Liver (tissue), 9 donors: Measurements from ENCODE around the gene TTC33. TPM values are rescaled to one million over a fixed set of nuclear protein-coding genes. Genes with fewer than 3 reads are reported as not detected.

Experiments used
- DNase-seq: peaks from one replicate; pipeline ENCODE4 v3.0.0-alpha.2; 2017; ENCODE audit warnings: low spot score
- H3K27ac ChIP-seq, 2 donors: one replicate each; pipeline ENCODE4 v1.7.0; 2013; ENCODE audit warnings: inconsistent platforms in 2 of 2, low read length in 2 of 2, control low read depth in 1 of 2, low read depth in 1 of 2, mild to moderate bottlenecking in 1 of 2
- H3K27me3 ChIP-seq, 4 donors: one replicate each; pipeline versions ENCODE4 v1.6.1 to v1.7.0; 2013; ENCODE audit warnings: low read length in 3 of 4, inconsistent platforms in 1 of 4, mild to moderate bottlenecking in 1 of 4, moderate library complexity in 1 of 4; ENCODE audit not compliant: control insufficient read depth in 4 of 4, insufficient read depth in 4 of 4
- H3K36me3 ChIP-seq, 4 donors: one replicate each; pipeline versions ENCODE4 v1.6.1 to v1.7.0; 2013; ENCODE audit warnings: low read length in 3 of 4, mild to moderate bottlenecking in 3 of 4, low read depth in 1 of 4, moderate library complexity in 1 of 4; ENCODE audit not compliant: control insufficient read depth in 4 of 4, insufficient read depth in 3 of 4
- H3K4me1 ChIP-seq, 4 donors: one replicate each; pipeline versions ENCODE4 v1.6.1 to v1.7.0; 2013; ENCODE audit warnings: low read length in 3 of 4, mild to moderate bottlenecking in 3 of 4, moderate library complexity in 1 of 4; ENCODE audit not compliant: control insufficient read depth in 4 of 4, insufficient read depth in 4 of 4
- H3K4me3 ChIP-seq, 3 donors: one replicate each; pipeline versions ENCODE4 v1.6.1 to v1.7.0; 2013; ENCODE audit warnings: low read length in 3 of 3, control low read depth in 1 of 3, low read depth in 1 of 3, mild to moderate bottlenecking in 1 of 3
- H3K9ac ChIP-seq, 2 donors: one replicate each; pipeline ENCODE4 v1.7.0; 2013; ENCODE audit warnings: low read length in 2 of 2, mild to moderate bottlenecking in 2 of 2, moderate library complexity in 2 of 2, control low read depth in 1 of 2, low read depth in 1 of 2
- H3K9me3 ChIP-seq, 4 donors: one replicate each; pipeline versions ENCODE4 v1.6.1 to v1.7.0; 2013; ENCODE audit warnings: low read length in 3 of 4; ENCODE audit not compliant: control insufficient read depth in 4 of 4
- CTCF ChIP-seq: fragments of 150-350 bp; IDR thresholded peaks from 2 replicates; pipeline ENCODE4 v1.5.1; 2017; ENCODE audit warnings: improper control_type of control experiment, low read depth, low read length; ENCODE audit not compliant: missing input control
- EGR1 ChIP-seq, 2 donors: IDR thresholded peaks; 2 replicates each; pipeline ENCODE4 v1.6.1; 2016 to 2018; ENCODE audit warnings: antibody characterized with exemption in 2 of 2, low read depth in 2 of 2
- HNF4A ChIP-seq, 2 donors: conservative IDR thresholded peaks; 2 replicates each; pipeline ENCODE4 v1.6.1; 2016; ENCODE audit warnings: antibody characterized with exemption in 2 of 2, mild to moderate bottlenecking in 2 of 2
- HNF4G ChIP-seq: IDR thresholded peaks from 2 replicates; pipeline ENCODE4 v1.6.1; 2016; ENCODE audit warnings: antibody characterized with exemption
- JUND ChIP-seq, 2 donors: IDR thresholded peaks; 2 replicates each; pipeline ENCODE4 v1.6.1; 2016; ENCODE audit warnings: antibody characterized with exemption in 2 of 2
- NR2F2 ChIP-seq: IDR thresholded peaks from 2 replicates; pipeline ENCODE4 v1.6.1; 2016; ENCODE audit warnings: antibody characterized with exemption
- RAD21 ChIP-seq, 2 donors: IDR thresholded peaks; 2 replicates each; pipeline ENCODE4 v1.6.1; 2016; ENCODE audit warnings: antibody characterized with exemption in 2 of 2, mild to moderate bottlenecking in 2 of 2
- REST ChIP-seq: IDR thresholded peaks from 2 replicates; pipeline ENCODE4 v1.6.1; 2016; ENCODE audit warnings: antibody characterized with exemption, mild to moderate bottlenecking
- RXRA ChIP-seq, 2 donors: IDR thresholded peaks; 2 replicates each; pipeline ENCODE4 v1.6.1; 2017 to 2018; ENCODE audit warnings: antibody characterized with exemption in 2 of 2, mild to moderate bottlenecking in 1 of 2
- TAF1 ChIP-seq: conservative IDR thresholded peaks from 2 replicates; pipeline ENCODE4 v1.6.1; 2016; ENCODE audit warnings: antibody characterized with exemption, mild to moderate bottlenecking
- WGBS: extraction: QIAGEN DNeasy Blood & Tissue Kit; methylation state at CpG from one replicate; pipeline ENCODE4 v1.1.7; 2013; 5-methylcytosine and 5-hydroxymethylcytosine counted together
- polyA plus RNA-seq, 2 donors: library from polyadenylated mRNA; stranded (reverse) in 1 of 2; unstranded in 1 of 2; fragments of 200-250 nt in 1 of 2; fragments of >200 nt in 1 of 2; fragmentation: Nextera tagmentation in 1 of 2; extraction: Ambion mirVana in 1 of 2; gene quantifications; one replicate each; pipeline versions ENCODE4 v1.2.1 to v1.2.3, GENCODE V29; 2013 to 2015
- total RNA-seq, 2 donors: library from RNA; depleted of rRNA; stranded (reverse); fragments of >200 nt; gene quantifications; one replicate each; pipeline ENCODE4 v1.2.3, GENCODE V29; 2014
- TF ChIP-seq, protein P1 (sequence below): IDR thresholded peaks from 2 replicates; pipeline ENCODE4 v1.6.1; 2016; ENCODE audit warnings: antibody characterized with exemption
- TF ChIP-seq, protein P2 (sequence below): IDR thresholded peaks from 2 replicates; pipeline ENCODE4 v1.6.1; 2016; ENCODE audit warnings: antibody characterized with exemption
- donor health status: healthy.
- donor health status: healthy.
- donor health status: healthy.
- donor health status: healthy.
- donor health status: healthy.

Gene TTC33
- total and polyA plus RNA-seq, 4 donors, result 4.3 to 12.0 (median 7.6) TPM

- H3K9ac ChIP-seq, result no peak overlapping the region
- H3K36me3 ChIP-seq, result no peaks in the 10 kb centered on the region
- 80% methylated on average over 4 of the region's 4 CpGs for WGBS
- no peaks in the 10 kb centered on the region for H3K9me3 ChIP-seq
- peaks cover 0 to under 1% (median 0%) of the 10 kb centered on the region in 4 donors for H3K4me1 ChIP-seq
- no peak overlapping the region for H3K27ac ChIP-seq
- no peak for TF ChIP-seq JUND (IDR thresholded peaks at IDR 0.05)
- TF ChIP-seq HNF4G, result no peak
- TF ChIP-seq, protein P1, sequence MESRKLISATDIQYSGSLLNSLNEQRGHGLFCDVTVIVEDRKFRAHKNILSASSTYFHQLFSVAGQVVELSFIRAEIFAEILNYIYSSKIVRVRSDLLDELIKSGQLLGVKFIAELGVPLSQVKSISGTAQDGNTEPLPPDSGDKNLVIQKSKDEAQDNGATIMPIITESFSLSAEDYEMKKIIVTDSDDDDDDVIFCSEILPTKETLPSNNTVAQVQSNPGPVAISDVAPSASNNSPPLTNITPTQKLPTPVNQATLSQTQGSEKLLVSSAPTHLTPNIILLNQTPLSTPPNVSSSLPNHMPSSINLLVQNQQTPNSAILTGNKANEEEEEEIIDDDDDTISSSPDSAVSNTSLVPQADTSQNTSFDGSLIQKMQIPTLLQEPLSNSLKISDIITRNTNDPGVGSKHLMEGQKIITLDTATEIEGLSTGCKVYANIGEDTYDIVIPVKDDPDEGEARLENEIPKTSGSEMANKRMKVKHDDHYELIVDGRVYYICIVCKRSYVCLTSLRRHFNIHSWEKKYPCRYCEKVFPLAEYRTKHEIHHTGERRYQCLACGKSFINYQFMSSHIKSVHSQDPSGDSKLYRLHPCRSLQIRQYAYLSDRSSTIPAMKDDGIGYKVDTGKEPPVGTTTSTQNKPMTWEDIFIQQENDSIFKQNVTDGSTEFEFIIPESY, result no peak
- TF ChIP-seq RXRA (IDR thresholded peaks at IDR 0.05), result no peak
- TF ChIP-seq CTCF, result no peak
- TF ChIP-seq, protein P2, sequence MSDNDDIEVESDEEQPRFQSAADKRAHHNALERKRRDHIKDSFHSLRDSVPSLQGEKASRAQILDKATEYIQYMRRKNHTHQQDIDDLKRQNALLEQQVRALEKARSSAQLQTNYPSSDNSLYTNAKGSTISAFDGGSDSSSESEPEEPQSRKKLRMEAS, result no peak
- no peak for TF ChIP-seq NR2F2
- no peak for TF ChIP-seq TAF1
- TF ChIP-seq RAD21 (IDR thresholded peaks at IDR 0.05), result no peak
- no peak for DNase-seq
- H3K4me3 ChIP-seq, result no peak overlapping the region
- H3K27me3 ChIP-seq, result no peaks in the 10 kb centered on the region
These were observed 240.3 kb downstream of the TTC33 start for GRCh38 chr5:40515476-40515875.

GRCh38 chr5:40514976-40515375 is 240.8 kb downstream of the TTC33 start:
- H3K4me1 ChIP-seq, result no peaks in the 10 kb centered on the region
- H3K9me3 ChIP-seq, result no peaks in the 10 kb centered on the region
- no peak for DNase-seq
- no peak overlapping the region for H3K27ac ChIP-seq
- TF ChIP-seq JUND (IDR thresholded peaks at IDR 0.05) (no peak), HNF4G (no peak)
- WGBS, result 78% methylated on average over 5 of the region's 5 CpGs
- H3K9ac ChIP-seq, result no peak overlapping the region
- no peaks in the 10 kb centered on the region for H3K27me3 ChIP-seq
- H3K4me3 ChIP-seq, result no peak overlapping the region
- no peaks in the 10 kb centered on the region for H3K36me3 ChIP-seq

DNA sequence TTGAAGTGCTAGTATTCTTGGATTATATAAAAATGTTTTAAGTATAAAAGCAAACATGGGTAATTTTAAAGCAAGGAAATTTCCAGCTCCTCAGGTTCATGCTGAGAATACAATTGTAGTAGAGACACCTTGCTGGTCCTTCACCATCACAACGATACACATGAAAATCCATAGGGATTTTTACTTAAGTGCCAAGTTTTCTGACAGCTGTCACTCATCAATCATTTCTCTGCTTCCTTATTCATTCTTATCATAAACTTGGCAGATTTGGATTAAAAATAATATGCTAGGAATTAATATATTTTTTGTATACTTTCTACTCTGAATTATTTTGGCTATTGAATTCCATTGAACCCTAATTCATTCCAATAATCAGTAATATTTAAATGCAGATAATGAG is 244.0 kb downstream of the TTC33 start:
- no peak overlapping the region for H3K4me3 ChIP-seq
- no peaks in the 10 kb centered on the region for H3K36me3 ChIP-seq
- TF ChIP-seq NR2F2, result no peak
- no peak for TF ChIP-seq EGR1 (IDR thresholded peaks at IDR 0.05; ENCODE audit: low read depth in 2 of 2)
- TF ChIP-seq REST, result no peak
- no peak for TF ChIP-seq HNF4A (conservative IDR thresholded peaks at IDR 0.05)
- TF ChIP-seq, protein P1, result no peak
- no peak overlapping the region for H3K27ac ChIP-seq
- no peak overlapping the region for H3K9ac ChIP-seq
- H3K27me3 ChIP-seq, result no peaks in the 10 kb centered on the region
- DNase-seq, result no peak
- H3K4me1 ChIP-seq, result no peaks in the 10 kb centered on the region
- H3K9me3 ChIP-seq, result no peaks in the 10 kb centered on the region
- WGBS, result 91% methylated on average over 1 of the region's 1 CpG
